Stimulated activated CD8-positive, alpha-beta memory T cell treated with anti-CD3 and anti-CD28 coated beads, Interleukin-4, amount 100 ng/mL, for 4 hours (primary cell): Measurements from ENCODE around the gene GM2A.
A peak's percentile ranks its signal among the peaks of the same experiment; 100 is the strongest.

Experiments
- DNase-seq, 2 donors: peaks; one replicate each; pipeline ENCODE4 v3.0.0-alpha.2; 2020; ENCODE audit warnings: low read depth in 2 of 2, low spot score in 1 of 2

Gene GM2A

GRCh38 chr5:151252762-151253604 lies at the start of gene GM2A:
Gene GM2A (plus strand): TSS chr5:151253185. CDS start chr5:151253217, 32 bp downstream.
- DNase-seq: peak; percentile 89 to 97

- DNase-seq: no peak
Observed at GRCh38 chr5:151204051-151204450, 48.9 kb upstream of the GM2A start.

DNA sequence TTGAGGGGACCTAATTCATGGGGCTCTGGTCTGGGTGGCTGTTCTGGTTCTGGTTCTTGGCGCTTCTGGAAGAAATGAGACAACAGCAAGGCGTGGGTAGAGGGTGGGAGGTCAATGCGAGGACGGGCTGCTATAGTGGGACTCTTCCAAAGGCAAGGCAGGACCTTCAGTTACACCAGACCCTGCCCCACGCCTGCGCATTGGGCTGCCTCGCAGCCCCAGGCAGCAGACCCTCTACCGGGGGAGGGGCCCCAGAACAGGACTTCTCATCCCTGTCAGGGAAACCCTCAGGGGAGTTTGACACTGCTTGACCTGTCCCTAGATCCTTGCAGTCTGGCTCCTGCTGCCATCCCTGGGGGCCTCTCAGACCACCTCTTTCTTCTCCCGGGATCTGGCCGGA lies 47.6 kb upstream of the GM2A start:
- no peak for DNase-seq

DNA sequence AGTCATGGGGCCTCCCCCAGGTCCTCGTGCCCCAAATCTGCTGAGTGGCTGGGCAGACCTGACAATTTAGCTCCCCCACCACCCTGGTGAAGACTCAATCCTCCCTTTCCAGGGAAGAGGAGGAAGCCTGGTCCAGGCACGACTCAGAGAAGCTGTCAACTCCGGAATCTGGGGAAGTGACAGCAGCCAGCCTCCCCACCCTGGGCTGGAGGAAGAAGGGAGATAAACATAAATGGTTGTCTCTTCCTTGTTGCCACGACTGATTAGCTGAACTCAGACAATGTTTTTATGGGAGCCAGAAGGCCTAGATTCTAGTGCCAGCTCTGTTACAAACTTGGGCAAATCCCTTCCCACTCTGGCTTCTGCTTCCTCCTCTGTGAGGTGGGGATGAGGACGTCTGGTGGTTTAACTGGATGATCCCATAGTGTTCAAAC lies 44.5 kb upstream of the GM2A start:
- DNase-seq: no peak

- DNase-seq: no peak
Observed at GRCh38 chr5:151212406-151212798, 40.6 kb upstream of the GM2A start.

GRCh38 chr5:151213803-151214613 lies 39.0 kb upstream of the GM2A start:
- DNase-seq: peak; percentile 40 to 72

- no peak for DNase-seq
Observed at GRCh38 chr5:151214614-151215545, 38.1 kb upstream of the GM2A start.

DNA sequence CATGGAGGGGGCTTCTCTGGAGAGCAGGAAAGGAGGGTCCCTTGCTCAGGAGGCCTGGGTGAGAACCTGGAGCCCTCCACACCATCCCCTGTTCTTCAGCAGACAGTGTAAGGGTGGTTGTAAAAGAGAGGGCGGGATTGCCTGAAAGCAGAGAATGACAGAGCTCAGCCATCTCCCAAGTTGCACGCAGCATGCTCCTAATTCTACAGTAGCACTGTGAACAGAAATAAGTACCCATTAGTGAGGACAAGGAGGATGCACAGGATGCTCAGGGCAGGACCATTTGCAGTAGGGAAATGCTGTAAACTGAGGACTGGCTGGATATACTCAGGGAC lies 37.5 kb upstream of the GM2A start:
- no peak for DNase-seq

DNA sequence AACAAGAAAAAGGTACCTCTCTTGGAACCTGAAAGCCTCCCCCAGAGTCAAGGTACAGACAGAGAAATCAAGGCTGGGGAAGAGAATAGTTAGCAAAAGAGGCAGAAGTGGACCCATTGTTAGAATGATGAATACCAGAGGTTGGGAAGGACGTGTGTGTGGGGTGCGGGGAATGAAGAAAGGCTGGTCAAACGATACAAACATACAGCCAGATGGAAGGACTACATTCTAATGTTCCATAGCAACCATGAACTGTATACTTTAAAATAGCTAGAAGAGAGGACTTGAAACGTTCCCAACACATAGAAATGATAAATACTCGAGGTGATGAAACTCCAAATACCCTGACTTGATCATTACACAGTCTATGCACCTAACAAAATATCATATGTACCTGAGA lies 36.2 kb upstream of the GM2A start:
- DNase-seq: no peak

DNA sequence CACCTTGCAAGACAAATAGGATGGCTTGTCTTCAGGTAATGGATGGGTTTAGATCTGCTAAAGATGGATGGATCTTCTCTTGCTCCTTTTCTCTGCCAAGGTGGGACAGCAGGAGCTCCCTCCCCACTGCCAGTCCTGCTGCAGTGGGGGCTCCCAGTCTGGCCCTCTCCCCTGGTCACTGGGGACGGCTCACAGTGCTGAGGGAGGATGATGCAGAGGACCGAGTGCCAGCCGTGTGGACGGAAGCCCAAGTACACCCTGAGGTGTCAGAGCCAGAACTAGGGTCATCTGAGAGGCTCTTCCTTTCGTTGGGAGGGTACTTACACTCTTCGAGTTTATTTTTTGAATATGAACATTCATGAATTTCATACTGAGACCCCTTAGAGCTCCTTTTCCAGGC lies 34.8 kb upstream of the GM2A start:
- no peak for DNase-seq

DNA sequence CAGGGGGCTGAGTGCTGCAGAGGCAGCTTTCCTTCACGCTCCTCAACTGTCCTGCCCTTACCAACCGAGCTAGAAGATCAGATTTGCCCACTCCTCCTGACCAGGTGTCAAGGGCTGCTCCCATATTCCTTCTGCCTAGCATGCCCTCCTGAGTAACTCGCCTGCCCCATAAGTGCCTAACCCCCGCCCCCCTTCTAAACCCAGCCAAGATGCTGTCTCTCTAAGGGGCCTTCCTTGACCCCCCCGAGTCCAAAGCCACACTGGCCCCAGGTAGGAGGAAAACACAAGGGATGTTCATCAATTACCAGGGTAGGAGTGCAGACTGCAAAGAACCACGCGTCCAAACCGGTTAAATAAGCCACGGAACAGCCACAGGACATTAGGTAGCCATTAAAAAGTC lies 33.8 kb upstream of the GM2A start:
- no peak for DNase-seq

- no peak for DNase-seq
Observed at GRCh38 chr5:151219789-151220188, 33.2 kb upstream of the GM2A start.

GRCh38 chr5:151221574-151221973 lies 31.4 kb upstream of the GM2A start:
- no peak for DNase-seq

DNA sequence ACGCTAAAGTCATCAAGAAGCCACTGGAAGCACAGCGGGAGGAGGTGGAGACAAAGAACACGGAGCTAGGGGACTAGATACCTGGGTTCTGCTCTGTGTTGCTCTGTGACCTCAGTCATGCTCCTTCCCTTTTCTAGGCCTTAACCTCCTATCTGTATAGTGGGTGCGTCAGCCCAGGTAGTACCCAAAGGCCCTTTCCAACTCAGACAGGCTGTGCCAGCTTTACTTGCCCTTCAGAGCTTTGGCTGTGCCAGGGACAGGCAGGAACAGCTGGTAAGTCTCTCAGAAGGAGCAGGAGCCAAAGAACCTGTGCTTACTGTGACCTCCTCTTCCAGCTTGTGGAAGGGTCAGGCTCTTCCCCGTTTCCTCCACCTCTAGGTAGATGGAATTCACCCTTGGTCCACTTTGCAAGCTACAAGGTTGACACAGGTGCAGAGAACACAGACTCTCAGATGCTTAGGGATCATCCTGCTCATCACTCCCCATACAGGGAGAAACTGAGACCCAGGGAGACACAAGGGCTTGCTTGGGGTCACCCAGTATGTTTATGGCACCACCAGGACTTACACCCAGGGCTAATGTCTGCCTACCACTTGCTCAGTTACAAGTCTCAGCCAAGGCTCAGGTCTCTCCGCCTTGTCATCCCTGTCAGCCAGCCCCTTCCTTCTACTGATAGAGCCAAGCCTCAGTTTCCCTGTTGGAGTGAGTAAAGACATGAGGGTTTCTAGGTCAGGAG lies 30.8 kb upstream of the GM2A start:
- DNase-seq: no peak

DNA sequence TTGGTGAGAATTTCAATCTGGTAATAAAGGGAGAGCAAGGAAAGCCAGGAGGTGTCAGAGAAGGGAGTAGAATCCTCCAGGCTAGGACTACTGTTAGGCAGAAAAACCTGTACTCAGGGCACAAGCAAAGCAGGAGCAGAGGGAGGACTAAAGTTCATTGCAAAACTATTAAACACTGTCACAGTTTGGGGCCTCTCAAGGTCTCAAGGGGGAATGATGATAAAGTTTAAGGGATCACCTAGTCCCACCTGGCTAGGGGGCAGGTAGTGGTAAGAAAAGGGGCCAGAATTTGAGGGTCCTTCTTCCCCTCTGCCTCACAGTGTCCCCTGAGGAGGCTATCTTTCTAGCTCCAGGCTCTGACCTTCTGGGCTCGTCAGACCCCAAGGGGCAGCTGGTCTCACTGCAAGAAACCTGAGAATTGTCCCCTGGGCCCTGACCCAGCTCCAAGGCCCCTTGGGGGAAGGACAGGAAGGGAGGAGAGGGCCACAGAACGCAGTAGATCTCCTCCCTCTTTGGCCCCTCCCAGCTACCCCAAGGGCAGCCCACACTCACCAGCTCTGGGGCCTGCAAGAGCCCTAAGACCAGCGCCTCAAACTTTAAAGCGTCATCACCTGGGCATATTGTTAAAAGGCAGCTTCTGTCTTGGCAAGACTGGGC lies 30.1 kb upstream of the GM2A start:
- DNase-seq: no peak

- DNase-seq: no peak
Observed at GRCh38 chr5:151223447-151224264, 29.3 kb upstream of the GM2A start, which contains the start of gene CCDC69. Gene CCDC69 (minus strand): TSS chr5:151224092. CDS start chr5:151223970, 122 bp downstream.

DNA sequence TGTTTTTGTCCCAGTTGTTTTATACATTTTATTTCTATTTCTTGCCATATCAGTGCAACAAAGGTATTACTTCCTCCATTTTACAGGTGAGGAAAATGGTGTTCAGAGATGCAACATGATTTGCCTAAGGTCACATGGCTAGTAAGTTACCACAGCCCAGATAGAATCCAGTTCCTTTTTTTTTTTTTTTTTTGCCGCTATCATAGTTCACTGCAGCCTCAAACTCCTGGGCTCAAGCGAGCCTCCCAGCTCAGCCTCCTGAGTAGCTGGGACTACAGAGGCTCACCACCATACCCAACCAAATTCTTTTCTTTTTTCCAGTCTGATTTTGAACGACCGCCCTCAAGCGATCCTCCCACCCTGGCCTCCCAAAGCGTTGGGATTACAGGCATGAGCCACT lies 28.6 kb upstream of the GM2A start:
- no peak for DNase-seq

DNA sequence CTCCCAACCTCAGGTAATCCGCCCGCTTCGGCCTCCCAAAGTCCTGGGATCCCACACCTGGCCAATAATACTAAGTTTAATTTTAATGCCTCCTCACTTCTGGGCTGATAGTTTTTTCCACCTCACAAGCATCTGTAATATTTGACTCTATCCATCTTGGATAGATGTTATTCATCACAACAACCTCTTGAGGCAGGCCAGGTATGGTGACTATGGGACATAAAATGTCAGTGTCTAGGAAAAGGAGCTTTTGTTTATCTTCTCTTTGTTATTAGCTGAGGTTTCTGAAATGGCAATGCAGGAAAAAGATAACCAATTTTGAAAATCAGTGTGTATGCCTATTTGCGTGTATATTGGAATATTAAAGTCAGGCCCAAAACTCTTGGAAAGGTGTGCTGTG lies 27.9 kb upstream of the GM2A start:
- no peak for DNase-seq

DNA sequence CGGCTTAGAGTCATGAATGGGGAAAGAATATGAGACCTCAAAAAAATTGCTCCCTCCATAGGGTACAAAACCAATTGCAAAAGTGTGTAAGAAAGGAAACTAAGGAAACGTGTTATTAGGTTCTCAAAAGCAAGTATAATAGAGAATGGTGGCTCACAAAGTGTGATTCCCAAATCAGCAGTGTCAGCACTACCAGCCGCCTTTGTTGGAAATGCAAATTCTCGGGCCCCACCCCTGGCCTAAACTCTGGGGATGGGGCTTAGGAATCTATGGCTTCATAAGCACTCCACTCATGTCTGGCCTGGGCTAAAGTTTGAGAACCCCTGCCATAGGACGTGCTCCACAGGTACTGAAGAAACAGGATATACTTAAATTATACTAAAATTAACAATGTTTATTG lies 27.5 kb upstream of the GM2A start:
- DNase-seq: no peak
